GM19023 (cell line): ENCODE data around the gene FAAP100.
"Not testable (repeated sequence)": the region's sequence is repeated elsewhere in the genome, so short reads cannot be mapped to it uniquely, and the experiment has no call there.

Experiments
- ATAC-seq: cut with Tn5 transposase; IDR thresholded peaks from one replicate; pipeline ENCODE4 v1.9.1; 2021; ENCODE audit warnings: mild to moderate bottlenecking, moderate library complexity; ENCODE audit not compliant: unreplicated experiment

The FAAP100 gene, protein sequence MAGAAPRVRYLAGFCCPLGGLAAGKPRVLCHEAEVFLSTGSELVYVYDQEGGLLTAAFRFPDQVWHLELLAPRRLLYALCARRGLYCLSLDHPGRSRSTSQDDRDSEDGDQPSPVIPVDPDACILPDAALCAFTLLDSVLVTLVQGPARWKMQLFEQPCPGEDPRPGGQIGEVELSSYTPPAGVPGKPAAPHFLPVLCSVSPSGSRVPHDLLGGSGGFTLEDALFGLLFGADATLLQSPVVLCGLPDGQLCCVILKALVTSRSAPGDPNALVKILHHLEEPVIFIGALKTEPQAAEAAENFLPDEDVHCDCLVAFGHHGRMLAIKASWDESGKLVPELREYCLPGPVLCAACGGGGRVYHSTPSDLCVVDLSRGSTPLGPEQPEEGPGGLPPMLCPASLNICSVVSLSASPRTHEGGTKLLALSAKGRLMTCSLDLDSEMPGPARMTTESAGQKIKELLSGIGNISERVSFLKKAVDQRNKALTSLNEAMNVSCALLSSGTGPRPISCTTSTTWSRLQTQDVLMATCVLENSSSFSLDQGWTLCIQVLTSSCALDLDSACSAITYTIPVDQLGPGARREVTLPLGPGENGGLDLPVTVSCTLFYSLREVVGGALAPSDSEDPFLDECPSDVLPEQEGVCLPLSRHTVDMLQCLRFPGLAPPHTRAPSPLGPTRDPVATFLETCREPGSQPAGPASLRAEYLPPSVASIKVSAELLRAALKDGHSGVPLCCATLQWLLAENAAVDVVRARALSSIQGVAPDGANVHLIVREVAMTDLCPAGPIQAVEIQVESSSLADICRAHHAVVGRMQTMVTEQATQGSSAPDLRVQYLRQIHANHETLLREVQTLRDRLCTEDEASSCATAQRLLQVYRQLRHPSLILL

DNA sequence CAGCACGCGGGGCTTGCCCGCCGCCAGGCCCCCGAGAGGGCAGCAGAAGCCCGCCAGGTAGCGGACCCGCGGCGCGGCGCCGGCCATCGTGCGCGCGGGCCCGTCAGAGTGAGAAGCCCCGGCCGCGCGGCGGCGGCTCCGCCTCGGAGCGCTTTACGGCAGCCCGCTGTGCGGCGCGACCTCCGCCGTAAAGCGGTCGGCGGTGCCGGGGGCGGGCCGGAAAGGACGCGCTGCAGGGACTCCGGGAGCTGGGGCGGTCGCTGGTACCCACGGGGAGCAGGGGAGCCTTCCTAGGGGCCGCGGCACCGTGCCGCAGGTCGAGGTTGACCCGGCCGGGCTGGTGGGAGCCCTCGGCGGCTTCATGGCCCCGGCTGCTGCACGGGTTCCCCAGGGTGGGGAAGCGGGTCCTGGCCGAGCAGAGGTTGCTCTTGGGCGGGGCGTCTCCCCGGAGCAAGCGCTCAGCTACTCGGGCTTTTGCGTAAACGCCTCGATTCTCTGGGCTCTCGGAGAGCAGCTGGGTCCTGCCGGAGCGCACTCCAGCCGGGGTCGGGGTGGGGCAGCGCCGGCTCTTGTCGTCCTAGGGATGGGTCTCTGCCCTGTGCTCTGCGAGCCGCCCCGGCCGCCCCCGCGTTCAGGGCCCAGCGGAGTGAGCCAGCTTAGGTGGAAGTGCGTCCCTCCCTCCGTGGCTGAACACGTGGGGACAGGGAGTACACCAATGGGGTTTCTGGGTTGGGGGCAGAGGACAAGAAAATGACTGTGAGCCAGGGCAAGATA is at the start of gene FAAP100:
Gene FAAP100 (minus strand): TSS at position 110 of the 774 bp plus-strand sequence. CDS start 23 bp downstream, at position 87.
- ATAC-seq: peak; percentile 44

DNA sequence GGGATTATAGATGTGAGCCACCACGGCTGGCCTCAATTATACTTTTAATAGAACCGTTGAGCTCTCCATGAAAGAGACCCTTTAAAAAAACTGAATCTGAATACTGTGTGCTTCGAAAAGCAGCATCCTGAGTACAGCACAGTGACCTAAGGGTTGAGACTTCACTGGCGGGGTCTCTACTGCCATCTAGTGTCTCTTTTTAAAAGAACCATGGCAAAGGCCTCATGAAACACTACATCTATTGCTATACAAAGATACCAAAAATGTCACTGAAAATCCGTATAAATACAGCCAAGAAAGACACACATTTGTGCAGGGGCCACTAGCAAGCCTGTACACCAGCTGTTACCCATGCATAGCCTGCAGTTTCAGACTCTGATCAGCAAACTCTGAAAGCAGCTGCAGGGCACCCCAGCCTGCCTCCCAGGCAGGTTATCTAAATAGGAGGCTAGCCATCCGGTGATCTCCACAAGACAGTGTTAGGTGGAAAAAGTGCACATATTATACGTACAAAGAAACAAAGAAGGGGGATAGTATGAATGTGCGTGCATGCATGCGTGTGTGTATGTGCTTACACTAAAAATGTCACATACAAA is 49.5 kb upstream of the FAAP100 start:
- no peak for ATAC-seq

DNA sequence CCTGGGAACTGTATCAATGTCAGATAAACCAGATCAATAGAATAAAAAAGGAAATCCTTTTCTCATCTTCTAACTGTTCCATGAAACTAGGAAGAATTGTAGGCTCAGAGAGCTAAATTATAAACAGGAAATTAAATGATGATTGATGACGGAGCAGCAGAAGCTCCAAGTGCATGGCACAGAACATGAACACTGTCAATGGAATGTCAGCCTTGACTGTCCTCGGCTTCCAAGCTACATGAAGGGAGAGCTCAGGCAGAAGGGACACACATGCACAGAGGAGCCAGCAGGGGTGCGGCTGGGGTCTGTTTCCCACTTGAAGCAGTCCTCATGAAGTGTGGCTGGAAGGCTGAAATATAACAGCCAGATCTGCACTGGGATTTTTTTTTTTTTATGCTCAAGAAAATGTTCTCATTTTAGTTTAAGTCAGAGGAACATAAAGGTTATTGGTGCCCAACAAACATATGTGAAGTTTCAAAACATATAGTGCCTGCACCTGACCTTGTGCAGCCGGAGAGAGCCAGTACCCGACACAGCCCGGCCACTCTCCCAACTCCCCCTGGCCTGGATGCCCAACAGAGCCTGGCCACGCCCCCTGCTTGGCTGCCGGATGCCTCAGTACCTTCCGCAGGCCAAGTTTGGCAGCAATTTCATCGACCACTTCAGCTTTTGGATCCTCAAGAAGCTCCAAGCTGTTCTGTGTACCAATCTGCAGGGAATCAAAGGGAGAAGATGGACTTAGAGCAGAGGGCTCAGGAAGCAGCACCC is 47.8 kb upstream of the FAAP100 start:
- ATAC-seq: no peak

DNA sequence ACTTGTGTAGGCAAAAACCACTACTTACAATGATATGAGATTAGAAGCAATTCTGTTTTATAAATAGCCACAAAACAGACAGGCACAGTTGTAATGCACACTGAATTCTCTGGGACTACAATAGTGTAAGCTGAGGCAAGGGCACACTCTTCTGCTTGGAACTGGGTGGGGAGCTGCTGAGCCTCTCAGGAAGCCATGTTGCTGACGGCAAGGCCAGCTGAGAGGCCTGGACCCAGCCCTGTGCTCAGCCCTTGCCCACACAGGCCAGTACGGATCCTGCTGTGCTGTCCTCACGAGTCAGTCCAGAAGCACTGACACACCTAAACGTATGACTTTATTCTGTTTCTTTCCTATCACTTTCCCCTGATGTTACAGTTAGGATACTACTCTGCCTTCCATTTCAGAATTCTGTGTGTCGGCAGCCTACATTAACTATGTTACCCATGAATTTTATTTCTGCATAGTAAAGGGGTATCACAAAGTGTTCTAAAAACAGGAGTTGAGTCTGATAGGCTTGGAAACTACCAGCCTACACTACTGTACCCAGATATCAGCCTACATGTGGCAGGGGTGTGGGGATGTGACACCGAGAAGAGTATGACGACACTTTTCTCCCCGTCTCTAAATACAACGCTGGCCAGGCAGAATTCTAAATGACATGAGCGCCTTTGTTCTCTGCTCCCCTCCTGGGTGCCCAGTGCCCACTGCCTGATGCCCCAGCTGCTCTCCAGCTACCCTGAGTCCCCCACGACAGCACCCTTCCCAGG is 41.1 kb upstream of the FAAP100 start:
- no peak for ATAC-seq

DNA sequence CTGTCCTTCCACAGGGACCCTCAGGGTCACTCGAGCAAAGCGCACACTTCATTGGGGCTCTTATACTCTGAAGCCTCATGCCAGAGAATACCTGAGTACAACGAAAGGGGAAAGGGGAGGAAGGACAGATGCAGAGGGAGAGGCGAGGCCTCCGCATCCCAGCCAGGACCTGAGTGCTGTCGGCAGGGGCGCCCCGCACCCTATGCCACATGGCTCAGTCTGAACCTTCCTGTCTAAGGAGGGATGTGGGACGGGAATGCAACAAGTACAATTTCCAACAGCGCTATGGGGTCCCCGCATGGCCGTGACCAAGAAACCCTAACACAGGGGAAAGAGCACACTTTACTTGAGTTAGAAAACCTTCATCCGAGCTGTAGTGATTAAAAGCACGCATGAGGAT is 39.8 kb upstream of the FAAP100 start:
- no peak for ATAC-seq

DNA sequence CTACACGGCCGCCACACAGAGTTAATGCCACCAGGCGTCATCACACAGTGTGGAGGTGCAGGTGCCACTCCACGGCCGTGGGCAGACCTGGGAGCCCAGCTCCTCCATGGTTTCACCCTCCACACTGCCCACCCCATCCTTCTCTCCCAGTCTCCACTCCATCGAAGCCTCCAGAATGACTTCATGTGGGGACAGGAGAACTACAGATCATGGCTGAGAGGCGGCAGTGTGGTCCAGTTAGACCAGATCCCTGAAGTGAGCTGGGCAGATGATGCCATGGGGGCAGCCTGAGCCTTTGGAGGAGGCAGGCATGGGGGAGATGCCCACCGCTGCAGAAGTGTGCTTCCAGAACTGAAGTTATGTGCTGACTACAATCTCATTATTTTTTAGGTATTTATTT is 38.0 kb upstream of the FAAP100 start:
- ATAC-seq: no peak

DNA sequence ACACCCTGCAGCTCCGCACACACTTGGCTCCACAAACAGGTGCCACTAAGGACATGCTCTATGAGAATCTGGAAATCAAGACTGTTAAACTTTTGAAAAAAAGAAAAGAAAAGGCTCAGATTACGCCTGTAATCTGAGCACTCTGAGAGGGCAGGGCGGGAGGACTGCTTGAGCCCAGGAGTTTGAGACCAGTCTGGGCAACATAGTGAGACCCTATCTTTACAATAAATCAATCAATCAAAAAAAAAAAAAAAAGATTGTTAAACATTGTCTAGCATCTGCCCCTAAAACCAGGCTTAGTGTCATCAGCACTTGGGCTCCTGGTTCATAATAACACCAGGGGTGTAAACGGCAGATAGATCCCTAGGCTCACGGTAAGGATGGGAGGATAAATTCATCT is 37.5 kb upstream of the FAAP100 start:
- no peak for ATAC-seq

DNA sequence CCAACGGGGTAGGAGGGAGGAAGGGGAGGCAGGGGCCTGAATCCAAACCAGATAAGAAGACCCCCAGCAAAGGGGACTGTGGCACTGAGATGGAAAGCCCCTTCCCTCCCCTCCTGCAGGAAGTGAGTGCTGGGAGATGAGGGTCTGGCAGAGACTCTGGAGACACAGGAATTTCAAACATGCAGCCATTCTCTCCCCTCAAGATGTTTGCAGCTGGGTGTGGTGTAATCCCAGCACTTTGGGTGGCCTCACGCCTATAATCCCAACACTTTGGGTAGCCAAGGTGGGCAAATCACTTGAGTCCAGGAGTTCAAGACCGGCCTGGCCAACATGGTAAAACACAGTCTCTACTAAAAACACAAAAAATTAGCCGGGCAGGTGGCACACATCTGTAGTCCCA is 33.9 kb upstream of the FAAP100 start:
- no peak for ATAC-seq

DNA sequence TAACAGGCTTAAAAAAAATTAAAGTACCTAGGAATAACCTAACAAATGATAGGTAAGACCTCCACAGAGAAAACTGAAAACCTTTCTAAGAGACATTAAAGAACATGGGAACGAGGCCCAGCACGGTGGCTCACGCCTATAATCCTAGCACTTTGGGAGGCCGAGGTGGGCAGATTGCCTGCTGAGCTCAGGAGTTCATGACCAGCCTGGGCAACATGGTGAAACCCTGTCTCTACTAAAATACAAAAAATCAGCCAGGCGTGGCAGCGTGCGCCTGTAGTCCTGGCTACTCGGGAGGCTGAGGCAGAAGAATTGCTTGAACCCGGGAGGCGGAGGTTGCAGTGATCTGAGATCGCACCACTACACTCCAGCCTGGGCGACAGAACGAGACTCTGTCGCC is 32.6 kb upstream of the FAAP100 start:
- ATAC-seq: not testable (repeated sequence)

DNA sequence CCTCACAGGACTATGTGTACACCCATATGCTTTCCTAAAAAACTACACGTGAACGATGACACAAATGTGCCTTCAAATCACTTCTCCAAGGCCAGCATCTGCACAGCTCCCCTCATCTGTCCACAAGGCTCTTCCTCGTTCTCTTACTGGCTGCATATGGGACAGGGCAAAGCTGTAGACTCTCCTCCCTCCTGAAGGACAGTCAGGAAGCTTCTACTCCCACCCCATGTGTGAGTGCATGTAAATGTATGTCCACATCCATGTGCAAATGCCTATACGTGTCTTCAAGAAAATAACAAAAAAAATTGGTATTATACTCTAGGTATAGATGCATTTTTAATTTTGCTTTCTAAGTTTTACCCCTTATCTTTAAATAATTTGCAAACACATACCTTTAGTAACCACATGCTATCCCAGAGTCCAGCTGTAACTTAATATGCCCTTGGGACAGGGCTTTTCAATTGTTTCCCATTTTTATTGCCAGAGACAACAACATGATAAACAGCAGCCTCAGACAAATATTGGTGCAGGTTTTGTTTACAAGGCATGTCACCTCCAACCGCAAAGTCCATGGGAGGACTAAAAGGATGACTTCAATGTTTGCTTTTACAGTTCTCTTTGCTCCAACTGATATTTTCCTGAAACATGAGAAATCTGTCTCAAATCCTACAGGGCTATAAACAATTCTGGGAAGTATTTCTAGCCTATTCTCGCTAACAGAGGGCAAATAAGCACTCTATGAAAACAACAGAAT is 31.6 kb upstream of the FAAP100 start:
- ATAC-seq: no peak

DNA sequence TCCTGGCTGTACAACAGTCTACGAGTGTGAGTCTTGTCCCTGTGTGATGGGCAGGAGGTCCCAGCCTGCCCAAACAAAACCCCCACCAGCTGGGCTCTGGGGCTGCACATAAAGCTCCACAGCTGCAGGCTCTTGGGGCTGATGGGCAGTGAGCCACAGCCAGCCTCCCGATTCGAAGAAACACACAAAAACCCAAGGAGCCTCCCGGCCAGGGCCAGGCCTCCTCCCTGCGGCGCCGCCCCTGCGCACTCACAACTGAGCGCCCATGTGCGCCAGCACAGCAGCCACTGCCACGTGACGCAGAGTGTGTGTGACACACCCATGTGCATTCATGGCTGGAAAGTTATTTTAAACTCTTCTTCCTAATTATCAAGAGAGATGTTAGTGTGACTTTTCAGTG is 30.6 kb upstream of the FAAP100 start:
- ATAC-seq: no peak

DNA sequence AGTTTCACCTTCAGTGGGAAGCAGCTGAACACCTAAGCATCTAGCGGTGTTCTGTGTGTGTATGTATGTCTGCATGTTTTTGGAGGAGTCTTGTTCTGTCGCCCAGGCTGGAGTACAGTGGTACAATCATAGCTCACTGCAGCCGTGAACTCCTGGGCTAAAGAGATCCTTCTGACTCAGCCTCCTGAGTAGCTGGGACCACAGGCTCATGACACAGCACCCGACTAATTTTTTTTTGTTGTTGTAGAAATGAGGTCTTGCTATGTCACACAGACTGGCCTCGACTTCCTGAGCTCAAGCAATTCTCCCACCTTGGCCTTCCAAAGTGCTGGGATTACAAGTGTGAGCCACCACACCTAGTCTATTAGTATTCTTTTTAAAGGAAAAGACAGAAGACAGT is 30.2 kb upstream of the FAAP100 start:
- no peak for ATAC-seq

DNA sequence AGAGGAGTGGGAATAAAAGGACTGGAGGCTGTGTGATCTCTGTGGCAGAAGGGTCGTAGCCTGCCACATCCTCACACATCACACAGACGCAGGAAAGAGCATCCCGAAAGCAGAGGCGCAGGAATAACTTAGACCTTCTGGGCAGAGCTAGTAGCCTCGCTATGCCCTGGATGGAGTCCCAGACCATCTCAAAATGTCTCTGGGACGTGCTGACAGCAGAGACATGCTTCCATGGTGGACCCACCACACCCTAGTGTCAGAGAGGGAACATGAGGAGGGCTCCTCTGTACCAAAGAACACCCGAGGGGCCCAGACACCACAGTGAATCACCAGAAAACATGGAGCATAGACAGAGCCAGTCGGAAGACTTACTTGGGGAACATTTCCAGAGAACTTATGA is 29.6 kb upstream of the FAAP100 start:
- no peak for ATAC-seq

DNA sequence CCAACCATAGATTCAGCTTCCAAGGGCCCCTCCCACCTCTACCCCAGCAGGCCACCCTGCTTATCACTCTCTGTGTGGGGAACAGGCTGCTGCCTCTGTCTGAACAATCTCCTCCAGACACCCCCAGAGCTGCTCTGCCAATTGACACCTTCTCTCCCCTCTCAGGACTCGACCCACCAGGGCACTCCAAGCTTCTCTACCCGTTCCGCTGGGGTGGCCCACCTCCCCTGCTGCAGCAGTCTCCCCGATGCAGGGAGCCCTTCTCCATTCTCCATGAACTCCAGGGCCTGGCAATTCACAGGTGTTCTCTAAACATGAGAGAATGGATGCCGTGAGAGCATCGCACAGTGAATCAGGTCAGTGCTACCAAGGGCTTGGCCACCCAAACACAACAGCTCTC is 28.3 kb upstream of the FAAP100 start:
- no peak for ATAC-seq

DNA sequence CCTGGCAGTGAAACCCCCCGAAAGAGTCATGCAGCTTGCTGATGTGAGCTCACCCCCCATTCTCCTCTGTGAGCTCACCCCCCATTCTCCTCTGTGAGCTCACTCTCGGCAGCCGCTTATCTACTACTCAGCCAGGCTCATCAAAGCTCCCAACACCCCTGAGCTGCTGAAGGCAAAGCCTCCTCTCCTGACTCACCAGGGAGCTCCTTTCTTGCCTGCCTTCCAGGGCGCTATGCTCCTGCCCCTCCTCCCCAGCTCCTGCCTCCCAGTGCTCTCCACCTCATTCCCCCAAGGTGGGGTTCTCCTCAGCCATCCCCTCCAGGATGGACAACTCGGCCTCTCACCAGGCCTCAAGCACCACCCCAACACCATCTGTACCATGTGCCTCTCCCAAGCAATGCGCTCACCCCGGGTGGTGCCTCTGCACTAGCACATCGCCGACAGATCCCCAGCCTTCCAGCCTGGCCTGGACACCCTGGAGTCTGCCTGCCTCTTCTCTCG is 27.7 kb upstream of the FAAP100 start:
- ATAC-seq: no peak

DNA sequence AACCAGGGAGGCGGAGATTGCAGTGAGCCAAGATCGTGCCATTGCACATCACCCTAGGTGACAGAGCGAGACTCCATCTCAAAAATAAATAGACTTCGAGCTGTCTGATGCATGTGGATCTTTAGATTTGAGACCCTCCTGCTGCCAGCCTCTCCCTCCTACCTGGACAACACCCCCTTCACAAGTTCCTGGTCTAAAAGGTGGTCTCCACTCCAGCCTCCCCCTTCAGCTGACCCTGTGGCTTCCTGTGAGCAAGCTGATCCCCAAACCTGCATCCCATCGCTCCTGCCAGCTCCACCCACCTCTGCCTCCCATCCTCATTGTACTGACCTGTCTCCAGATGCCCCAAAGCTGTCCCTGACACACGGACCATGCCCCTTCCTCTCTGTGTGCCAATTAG is 27.1 kb upstream of the FAAP100 start:
- no peak for ATAC-seq

DNA sequence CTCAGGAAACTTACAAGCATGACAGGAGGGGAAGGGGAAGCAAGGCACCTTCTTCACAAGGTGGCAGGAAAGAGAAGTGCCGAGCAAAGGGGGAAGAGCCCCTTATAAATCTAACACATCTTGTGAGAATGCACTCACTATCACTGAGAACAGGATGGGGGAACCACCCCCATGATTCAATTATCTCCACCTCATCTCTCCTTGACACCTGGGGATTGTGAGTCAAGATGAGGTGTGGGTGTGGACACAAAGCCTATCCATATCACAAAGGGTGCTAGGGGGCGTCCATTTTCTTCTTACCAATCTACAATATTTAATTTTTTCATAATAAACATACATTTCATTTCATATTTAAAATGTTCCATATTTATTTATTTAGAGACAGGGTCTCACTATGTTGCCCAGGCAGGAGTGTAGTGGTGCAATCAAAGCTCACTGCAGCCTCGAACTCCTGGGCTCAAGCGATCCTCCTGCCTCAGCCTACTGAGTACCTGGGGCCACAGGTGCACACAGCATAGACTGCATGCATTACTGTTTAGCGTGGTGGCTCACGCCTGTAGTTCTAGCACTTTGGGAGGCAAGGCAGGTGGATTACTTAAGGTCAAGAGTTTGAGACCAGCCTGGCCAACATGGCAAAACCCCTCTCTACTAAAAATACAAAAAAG is 26.5 kb upstream of the FAAP100 start:
- no peak for ATAC-seq

DNA sequence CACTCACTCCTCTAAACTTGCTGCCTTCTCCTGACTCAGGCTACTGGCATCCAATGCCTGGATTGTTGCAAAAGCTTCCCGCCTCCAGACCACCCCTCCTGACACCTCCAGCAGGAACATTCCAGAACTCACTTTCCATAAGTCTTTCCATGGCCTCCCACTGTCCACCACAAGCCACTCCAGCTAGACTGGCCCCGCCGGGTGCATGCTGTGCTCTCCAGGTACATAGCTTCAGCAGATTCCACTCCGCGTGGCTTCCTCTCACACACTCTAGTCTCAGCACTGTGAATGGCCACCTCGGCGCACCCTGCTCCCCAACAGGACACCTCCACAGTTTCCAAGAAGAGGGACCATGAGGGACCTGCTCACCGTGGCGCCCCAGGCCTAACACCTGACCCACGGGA is 25.9 kb upstream of the FAAP100 start:
- no peak for ATAC-seq
